AG09309 (cell line): Measurements from ENCODE around the gene WDR27.

Experiments
- DNase-seq: peaks from one replicate; pipeline ENCODE4 v3.0.0-alpha.2; 2010; ENCODE audit warnings: low read depth
- H3K4me3 ChIP-seq: 2 replicates; pipeline ENCODE4 v1.5.1; 2011; ENCODE audit warnings: mild to moderate bottlenecking, low read depth, low read length, moderate library complexity; ENCODE audit not compliant: control insufficient read depth
- CTCF ChIP-seq: IDR thresholded peaks from 2 replicates; pipeline ENCODE4 v1.5.1; 2011; ENCODE audit warnings: mild to moderate bottlenecking, low read depth, low read length, inconsistent platforms; ENCODE audit not compliant: insufficient read depth, control insufficient read depth; ENCODE audit errors: missing control alignments

The WDR27 gene

GRCh38 chr6:169487579-169488436 is 214.0 kb downstream of the WDR27 start:
- no peak for DNase-seq
- TF ChIP-seq CTCF, result peak; percentile 28
- no peak overlapping the region for H3K4me3 ChIP-seq

- no peak for TF ChIP-seq CTCF
- no peak overlapping the region for H3K4me3 ChIP-seq
- no peak for DNase-seq
These were observed 221.9 kb downstream of the WDR27 start for GRCh38 chr6:169479783-169480495.

GRCh38 chr6:169474362-169474761 is 227.5 kb downstream of the WDR27 start:
- TF ChIP-seq CTCF, result no peak
- DNase-seq, result no peak
- H3K4me3 ChIP-seq, result no peak overlapping the region

- no peak overlapping the region for H3K4me3 ChIP-seq
- DNase-seq, result no peak
- TF ChIP-seq CTCF, result no peak
These were observed 228.2 kb downstream of the WDR27 start for GRCh38 chr6:169473663-169474062.

GRCh38 chr6:169472786-169473416 is 228.9 kb downstream of the WDR27 start:
- TF ChIP-seq CTCF, result no peak
- no peak overlapping the region for H3K4me3 ChIP-seq
- no peak for DNase-seq

- H3K4me3 ChIP-seq, result no peak overlapping the region
- no peak for DNase-seq
- TF ChIP-seq CTCF, result no peak
These were observed 231.0 kb downstream of the WDR27 start for GRCh38 chr6:169470790-169471189.
